GM23248 (cell line): ENCODE data around the gene ARHGAP8.
A peak's percentile ranks its signal among the peaks of the same experiment; 100 is the strongest.

ENCODE experiments used
- EZH2 ChIP-seq: fragments of 200-600 bp; sonication (generic); IDR thresholded peaks from 2 replicates; pipeline ENCODE4 v1.6.1; 2018; ENCODE audit warnings: antibody characterized with exemption, mild to moderate bottlenecking; ENCODE audit not compliant: insufficient read depth, poor library complexity, severe bottlenecking
- EZH2phosphoT487 ChIP-seq: fragments of 200-600 bp; sonication (generic); IDR thresholded peaks from 2 replicates; pipeline ENCODE4 v1.6.1; 2018; ENCODE audit warnings: antibody characterized with exemption, moderate library complexity, mild to moderate bottlenecking, low read depth; ENCODE audit not compliant: insufficient read depth

DNA sequence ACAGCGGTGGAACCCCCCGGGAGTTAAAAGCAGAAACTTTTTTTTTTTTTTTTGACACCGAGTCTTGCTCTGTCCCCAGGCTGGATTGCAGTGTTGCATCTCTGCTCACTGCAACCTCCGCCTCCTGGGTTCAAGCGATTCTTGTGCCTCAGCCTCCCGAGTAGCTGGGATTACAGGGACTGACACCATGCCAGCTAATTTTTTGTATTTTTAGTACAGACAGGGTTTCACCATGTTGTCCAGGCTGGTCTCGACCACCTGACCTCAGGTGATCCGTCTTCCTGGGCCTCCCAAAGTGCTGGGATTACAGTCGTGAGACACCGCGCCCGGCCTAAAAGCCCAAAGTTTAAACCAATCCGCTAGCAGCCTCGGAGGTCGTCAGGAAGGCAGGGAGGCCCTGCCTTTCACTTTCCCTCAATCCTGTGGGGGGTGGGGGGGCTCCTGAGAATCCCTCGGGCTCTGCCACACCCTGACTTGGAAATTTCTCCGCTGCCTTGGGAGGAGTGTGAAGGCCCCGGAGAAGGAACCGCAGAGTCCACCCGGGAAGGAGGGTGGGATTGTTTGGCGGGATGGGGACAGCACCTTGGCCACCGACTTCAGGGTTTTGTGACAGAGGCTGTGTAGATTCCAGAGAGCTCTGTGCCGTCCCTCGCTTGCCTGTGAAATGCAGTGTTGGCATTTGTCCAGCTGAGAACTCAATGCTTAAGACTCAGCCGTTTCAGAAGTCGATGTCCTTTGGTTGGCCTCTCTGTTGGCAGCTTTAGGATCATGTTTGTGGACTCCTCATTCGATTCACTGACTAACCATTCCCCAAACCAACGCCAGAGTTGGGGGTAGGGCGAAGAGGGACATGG is 1.0 kb downstream of the ARHGAP8 start:
- TF ChIP-seq EZH2phosphoT487 (0 out of 2 replicates have a peak, but pooled peaks have one; percentile 3), EZH2 (no peak)
